Measurements from ENCODE around the gene SORCS1. TPM values are rescaled to one million over a fixed set of nuclear protein-coding genes. Genes with fewer than 3 reads are reported as not detected.

The SORCS1 gene
- total and polyA plus RNA-seq, 2 experiments from 2014 or later = 2.9 to 8.9 TPM

DNA sequence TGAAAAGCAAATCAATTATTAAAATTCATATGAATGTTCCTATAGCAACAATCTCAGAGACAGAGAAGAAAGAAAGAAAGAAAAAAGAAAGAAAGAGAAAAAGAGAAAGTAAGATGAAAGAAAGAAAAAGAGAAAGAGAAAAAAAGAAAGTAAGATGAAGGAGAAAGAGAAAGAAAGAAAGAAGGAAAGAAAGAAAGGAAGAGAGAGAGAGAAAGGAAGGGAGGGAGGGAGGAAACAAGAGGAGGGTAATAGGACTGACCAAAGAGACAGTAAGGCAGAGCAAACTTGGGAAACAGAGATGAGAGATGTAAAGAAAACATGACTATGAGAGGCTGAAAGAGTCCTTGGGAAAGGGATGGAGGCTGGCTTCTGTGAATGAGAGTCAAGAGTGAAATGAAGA is 458.4 kb downstream of the SORCS1 start:
- no peak overlapping the region for H3K4me3 Mint-ChIP-seq
- H3K36me3 Mint-ChIP-seq (ENCODE audit: low read depth) = no peaks in the 10 kb centered on the region; the same call in 2 of the 3 replicates
- Histone ChIP-seq H4K20me1 (replicated peaks; ENCODE audit: insufficient read depth) (no peaks in the 10 kb centered on the region), H3K4me1 (ENCODE audit: insufficient read depth) (peaks cover 30% of the 10 kb centered on the region), H3K4me2 (no peak overlapping the region), H3K79me2 (replicated peaks; ENCODE audit: insufficient read depth) (no peaks in the 10 kb centered on the region), H3F3A (replicated peaks; ENCODE audit: low read depth) (no peaks in the 10 kb centered on the region), H3K4me3 (no peak overlapping the region), H2AFZ (no peak overlapping the region), H3K27ac (ENCODE audit: low read depth) (no peak overlapping the region), H3K36me3 (ENCODE audit: insufficient read depth) (no peaks in the 10 kb centered on the region), H3K9me2 (ENCODE audit: insufficient read depth) (no peaks in the 10 kb centered on the region), H3K27me3 (ENCODE audit: insufficient read depth) (no peaks in the 10 kb centered on the region)
- H3K27ac Mint-ChIP-seq = no peak overlapping the region
- no peak for DNase-seq (ENCODE audit: low spot score)
- no peak for TF ChIP-seq STAT1 (IDR thresholded peaks at IDR 0.05; ENCODE audit: unreplicated experiment)
- TF ChIP-seq NANOG (IDR thresholded peaks at IDR 0.05; ENCODE audit: borderline replicate concordance) = no peak
- TF ChIP-seq, protein P1, sequence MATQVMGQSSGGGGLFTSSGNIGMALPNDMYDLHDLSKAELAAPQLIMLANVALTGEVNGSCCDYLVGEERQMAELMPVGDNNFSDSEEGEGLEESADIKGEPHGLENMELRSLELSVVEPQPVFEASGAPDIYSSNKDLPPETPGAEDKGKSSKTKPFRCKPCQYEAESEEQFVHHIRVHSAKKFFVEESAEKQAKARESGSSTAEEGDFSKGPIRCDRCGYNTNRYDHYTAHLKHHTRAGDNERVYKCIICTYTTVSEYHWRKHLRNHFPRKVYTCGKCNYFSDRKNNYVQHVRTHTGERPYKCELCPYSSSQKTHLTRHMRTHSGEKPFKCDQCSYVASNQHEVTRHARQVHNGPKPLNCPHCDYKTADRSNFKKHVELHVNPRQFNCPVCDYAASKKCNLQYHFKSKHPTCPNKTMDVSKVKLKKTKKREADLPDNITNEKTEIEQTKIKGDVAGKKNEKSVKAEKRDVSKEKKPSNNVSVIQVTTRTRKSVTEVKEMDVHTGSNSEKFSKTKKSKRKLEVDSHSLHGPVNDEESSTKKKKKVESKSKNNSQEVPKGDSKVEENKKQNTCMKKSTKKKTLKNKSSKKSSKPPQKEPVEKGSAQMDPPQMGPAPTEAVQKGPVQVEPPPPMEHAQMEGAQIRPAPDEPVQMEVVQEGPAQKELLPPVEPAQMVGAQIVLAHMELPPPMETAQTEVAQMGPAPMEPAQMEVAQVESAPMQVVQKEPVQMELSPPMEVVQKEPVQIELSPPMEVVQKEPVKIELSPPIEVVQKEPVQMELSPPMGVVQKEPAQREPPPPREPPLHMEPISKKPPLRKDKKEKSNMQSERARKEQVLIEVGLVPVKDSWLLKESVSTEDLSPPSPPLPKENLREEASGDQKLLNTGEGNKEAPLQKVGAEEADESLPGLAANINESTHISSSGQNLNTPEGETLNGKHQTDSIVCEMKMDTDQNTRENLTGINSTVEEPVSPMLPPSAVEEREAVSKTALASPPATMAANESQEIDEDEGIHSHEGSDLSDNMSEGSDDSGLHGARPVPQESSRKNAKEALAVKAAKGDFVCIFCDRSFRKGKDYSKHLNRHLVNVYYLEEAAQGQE (IDR thresholded peaks at IDR 0.05; ENCODE audit: unreplicated experiment) = no peak
- no peak for TF ChIP-seq JUNB (IDR thresholded peaks at IDR 0.05; ENCODE audit: unreplicated experiment)
- no peak for TF ChIP-seq EZH2 (IDR thresholded peaks at IDR 0.05; ENCODE audit: low read depth, unreplicated experiment)
- TF ChIP-seq, protein P2, sequence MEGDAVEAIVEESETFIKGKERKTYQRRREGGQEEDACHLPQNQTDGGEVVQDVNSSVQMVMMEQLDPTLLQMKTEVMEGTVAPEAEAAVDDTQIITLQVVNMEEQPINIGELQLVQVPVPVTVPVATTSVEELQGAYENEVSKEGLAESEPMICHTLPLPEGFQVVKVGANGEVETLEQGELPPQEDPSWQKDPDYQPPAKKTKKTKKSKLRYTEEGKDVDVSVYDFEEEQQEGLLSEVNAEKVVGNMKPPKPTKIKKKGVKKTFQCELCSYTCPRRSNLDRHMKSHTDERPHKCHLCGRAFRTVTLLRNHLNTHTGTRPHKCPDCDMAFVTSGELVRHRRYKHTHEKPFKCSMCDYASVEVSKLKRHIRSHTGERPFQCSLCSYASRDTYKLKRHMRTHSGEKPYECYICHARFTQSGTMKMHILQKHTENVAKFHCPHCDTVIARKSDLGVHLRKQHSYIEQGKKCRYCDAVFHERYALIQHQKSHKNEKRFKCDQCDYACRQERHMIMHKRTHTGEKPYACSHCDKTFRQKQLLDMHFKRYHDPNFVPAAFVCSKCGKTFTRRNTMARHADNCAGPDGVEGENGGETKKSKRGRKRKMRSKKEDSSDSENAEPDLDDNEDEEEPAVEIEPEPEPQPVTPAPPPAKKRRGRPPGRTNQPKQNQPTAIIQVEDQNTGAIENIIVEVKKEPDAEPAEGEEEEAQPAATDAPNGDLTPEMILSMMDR (conservative IDR thresholded peaks at IDR 0.05; ENCODE audit: low read depth in 2 of 2) = no peak
- TF ChIP-seq, protein P3, sequence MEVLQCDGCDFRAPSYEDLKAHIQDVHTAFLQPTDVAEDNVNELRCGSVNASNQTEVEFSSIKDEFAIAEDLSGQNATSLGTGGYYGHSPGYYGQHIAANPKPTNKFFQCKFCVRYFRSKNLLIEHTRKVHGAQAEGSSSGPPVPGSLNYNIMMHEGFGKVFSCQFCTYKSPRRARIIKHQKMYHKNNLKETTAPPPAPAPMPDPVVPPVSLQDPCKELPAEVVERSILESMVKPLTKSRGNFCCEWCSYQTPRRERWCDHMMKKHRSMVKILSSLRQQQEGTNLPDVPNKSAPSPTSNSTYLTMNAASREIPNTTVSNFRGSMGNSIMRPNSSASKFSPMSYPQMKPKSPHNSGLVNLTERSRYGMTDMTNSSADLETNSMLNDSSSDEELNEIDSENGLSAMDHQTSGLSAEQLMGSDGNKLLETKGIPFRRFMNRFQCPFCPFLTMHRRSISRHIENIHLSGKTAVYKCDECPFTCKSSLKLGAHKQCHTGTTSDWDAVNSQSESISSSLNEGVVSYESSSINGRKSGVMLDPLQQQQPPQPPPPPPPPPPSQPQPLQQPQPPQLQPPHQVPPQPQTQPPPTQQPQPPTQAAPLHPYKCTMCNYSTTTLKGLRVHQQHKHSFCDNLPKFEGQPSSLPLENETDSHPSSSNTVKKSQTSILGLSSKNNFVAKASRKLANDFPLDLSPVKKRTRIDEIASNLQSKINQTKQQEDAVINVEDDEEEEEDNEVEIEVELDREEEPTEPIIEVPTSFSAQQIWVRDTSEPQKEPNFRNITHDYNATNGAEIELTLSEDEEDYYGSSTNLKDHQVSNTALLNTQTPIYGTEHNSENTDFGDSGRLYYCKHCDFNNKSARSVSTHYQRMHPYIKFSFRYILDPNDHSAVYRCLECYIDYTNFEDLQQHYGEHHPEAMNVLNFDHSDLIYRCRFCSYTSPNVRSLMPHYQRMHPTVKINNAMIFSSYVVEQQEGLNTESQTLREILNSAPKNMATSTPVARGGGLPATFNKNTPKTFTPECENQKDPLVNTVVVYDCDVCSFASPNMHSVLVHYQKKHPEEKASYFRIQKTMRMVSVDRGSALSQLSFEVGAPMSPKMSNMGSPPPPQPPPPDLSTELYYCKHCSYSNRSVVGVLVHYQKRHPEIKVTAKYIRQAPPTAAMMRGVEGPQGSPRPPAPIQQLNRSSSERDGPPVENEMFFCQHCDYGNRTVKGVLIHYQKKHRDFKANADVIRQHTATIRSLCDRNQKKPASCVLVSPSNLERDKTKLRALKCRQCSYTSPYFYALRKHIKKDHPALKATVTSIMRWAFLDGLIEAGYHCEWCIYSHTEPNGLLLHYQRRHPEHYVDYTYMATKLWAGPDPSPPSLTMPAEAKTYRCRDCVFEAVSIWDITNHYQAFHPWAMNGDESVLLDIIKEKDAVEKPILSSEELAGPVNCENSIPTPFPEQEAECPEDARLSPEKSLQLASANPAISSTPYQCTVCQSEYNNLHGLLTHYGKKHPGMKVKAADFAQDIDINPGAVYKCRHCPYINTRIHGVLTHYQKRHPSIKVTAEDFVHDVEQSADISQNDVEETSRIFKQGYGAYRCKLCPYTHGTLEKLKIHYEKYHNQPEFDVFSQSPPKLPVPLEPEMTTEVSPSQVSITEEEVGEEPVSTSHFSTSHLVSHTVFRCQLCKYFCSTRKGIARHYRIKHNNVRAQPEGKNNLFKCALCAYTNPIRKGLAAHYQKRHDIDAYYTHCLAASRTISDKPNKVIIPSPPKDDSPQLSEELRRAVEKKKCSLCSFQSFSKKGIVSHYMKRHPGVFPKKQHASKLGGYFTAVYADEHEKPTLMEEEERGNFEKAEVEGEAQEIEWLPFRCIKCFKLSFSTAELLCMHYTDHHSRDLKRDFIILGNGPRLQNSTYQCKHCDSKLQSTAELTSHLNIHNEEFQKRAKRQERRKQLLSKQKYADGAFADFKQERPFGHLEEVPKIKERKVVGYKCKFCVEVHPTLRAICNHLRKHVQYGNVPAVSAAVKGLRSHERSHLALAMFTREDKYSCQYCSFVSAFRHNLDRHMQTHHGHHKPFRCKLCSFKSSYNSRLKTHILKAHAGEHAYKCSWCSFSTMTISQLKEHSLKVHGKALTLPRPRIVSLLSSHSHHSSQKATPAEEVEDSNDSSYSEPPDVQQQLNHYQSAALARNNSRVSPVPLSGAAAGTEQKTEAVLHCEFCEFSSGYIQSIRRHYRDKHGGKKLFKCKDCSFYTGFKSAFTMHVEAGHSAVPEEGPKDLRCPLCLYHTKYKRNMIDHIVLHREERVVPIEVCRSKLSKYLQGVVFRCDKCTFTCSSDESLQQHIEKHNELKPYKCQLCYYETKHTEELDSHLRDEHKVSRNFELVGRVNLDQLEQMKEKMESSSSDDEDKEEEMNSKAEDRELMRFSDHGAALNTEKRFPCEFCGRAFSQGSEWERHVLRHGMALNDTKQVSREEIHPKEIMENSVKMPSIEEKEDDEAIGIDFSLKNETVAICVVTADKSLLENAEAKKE (CRISPR knock-in tag; IDR thresholded peaks at IDR 0.05) = no peak
- TF ChIP-seq, protein P4, sequence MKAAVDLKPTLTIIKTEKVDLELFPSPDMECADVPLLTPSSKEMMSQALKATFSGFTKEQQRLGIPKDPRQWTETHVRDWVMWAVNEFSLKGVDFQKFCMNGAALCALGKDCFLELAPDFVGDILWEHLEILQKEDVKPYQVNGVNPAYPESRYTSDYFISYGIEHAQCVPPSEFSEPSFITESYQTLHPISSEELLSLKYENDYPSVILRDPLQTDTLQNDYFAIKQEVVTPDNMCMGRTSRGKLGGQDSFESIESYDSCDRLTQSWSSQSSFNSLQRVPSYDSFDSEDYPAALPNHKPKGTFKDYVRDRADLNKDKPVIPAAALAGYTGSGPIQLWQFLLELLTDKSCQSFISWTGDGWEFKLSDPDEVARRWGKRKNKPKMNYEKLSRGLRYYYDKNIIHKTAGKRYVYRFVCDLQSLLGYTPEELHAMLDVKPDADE (IDR thresholded peaks at IDR 0.05) = no peak
- TF ChIP-seq POLR2AphosphoS5 (IDR thresholded peaks at IDR 0.05; ENCODE audit: low read depth) = no peak
- TF ChIP-seq ZNF114 (CRISPR knock-in tag; IDR thresholded peaks at IDR 0.05) = no peak
- TF ChIP-seq ZNF331 (CRISPR knock-in tag; IDR thresholded peaks at IDR 0.05; ENCODE audit: low read depth) = no peak
- TF ChIP-seq CREB1 (CRISPR knock-in tag; IDR thresholded peaks at IDR 0.05; ENCODE audit: low read depth) = no peak
- TF ChIP-seq EZH2phosphoT487 (IDR thresholded peaks at IDR 0.05; ENCODE audit: unreplicated experiment) = no peak
- no peaks in the 10 kb centered on the region for H3K27me3 Mint-ChIP-seq (ENCODE audit: insufficient read depth, low read depth, poor library complexity)
- ATAC-seq = no peak
- no peaks in the 10 kb centered on the region; the same call in 2 of the 3 replicates for H3K9me3 Mint-ChIP-seq
- peaks cover 36% of the 10 kb centered on the region for H3K4me1 Mint-ChIP-seq

Measured in GM23338 (cell line).